Prostate gland (tissue), 2 donors: ENCODE data around the gene NT5M. TPM values are rescaled to one million over a fixed set of nuclear protein-coding genes. Genes with fewer than 3 reads are reported as not detected.
A peak's percentile ranks its signal among the peaks of the same experiment; 100 is the strongest.

Experiments
- DNase-seq: peaks from one replicate; pipeline ENCODE4 v3.0.0-alpha.2; 2019; ENCODE audit warnings: low spot score
- H3K27ac ChIP-seq, 2 donors: fragments of 200-600 bp; sonication (generic); 2 replicates each; pipeline ENCODE4 v1.5.1; 2017 to 2019
- H3K27me3 ChIP-seq: fragments of 200-600 bp; sonication (generic); replicated peaks from 2 replicates; pipeline ENCODE4 v1.5.1; 2019; ENCODE audit not compliant: insufficient read depth
- H3K36me3 ChIP-seq, 2 donors: fragments of 200-600 bp; sonication (generic); 1 replicate in 1 of 2; 2 replicates in 1 of 2; pipeline versions ENCODE4 v1.5.1 to v1.8.1; 2017 to 2019
- H3K4me1 ChIP-seq: fragments of 200-600 bp; sonication (generic); replicated peaks from 2 replicates; pipeline ENCODE4 v1.5.1; 2019
- H3K4me3 ChIP-seq, 2 donors: fragments of 200-600 bp; sonication (generic); 2 replicates each; pipeline ENCODE4 v1.5.1; 2017 to 2019
- H3K9me3 ChIP-seq: fragments of 200-600 bp; sonication (generic); 2 replicates; pipeline ENCODE4 v1.5.1; 2017
- POLR2A ChIP-seq: fragments of 450-650 bp; IDR thresholded peaks from one replicate; pipeline ENCODE4 v1.6.1; 2016; ENCODE audit warnings: antibody characterized with exemption, mild to moderate bottlenecking
- POLR2AphosphoS5 ChIP-seq: sonication (generic); formaldehyde crosslinking; IDR thresholded peaks from one replicate; pipeline ENCODE4 v1.6.1; 2017; ENCODE audit warnings: antibody characterized with exemption
- WGBS: methylation state at CpG from one replicate; pipeline ENCODE4 v1.1.5; 2018; 5-methylcytosine and 5-hydroxymethylcytosine counted together
- intact Hi-C: fragments of 100-400 bp; cut with DNase I; formaldehyde crosslinking; loops from one replicate; pipeline ENCODE4 v1.14.2; 2022
- total RNA-seq, 2 donors: library from RNA; depleted of rRNA; stranded (reverse); fragments of >200 nt; gene quantifications; one replicate each; pipeline ENCODE4 v1.1.0, GENCODE V29; 2016
- TF ChIP-seq, protein P1 (sequence below), 4 experiments: fragments of 200-600 bp in 2 of 4; fragments of 450-650 bp in 2 of 4; sonication (generic) in 2 of 4; IDR thresholded peaks; 1 replicate in 3 of 4; 2 replicates in 1 of 4; pipeline ENCODE4 v1.5.1; 2016 to 2019; ENCODE audit warnings: antibody characterized with exemption in 4 of 4, mild to moderate bottlenecking in 2 of 4, moderate library complexity in 2 of 4

The NT5M gene
- total RNA-seq, 2 donors from 2014 or later, result 7.6 to 35.2 TPM

GRCh38 chr17:17358866-17359265 is 55.7 kb downstream of the NT5M start:
- H3K4me3 ChIP-seq, result no peak overlapping the region
- H3K4me1 ChIP-seq, result no peaks in the 10 kb centered on the region
- H3K27me3 ChIP-seq, result no peaks in the 10 kb centered on the region
- 65% methylated on average over 2 of the region's 2 CpGs for WGBS
- no peak for DNase-seq
- intact Hi-C loops, result loop anchor here (5.0 to 10.0 kb wide), 3 partner anchors 138 to 676 kb away; partner anchors contain the start of genes ATPAF2, GID4 and RASD1
- TF ChIP-seq POLR2A (no peak), POLR2AphosphoS5 (no peak)
- TF ChIP-seq, protein P1, sequence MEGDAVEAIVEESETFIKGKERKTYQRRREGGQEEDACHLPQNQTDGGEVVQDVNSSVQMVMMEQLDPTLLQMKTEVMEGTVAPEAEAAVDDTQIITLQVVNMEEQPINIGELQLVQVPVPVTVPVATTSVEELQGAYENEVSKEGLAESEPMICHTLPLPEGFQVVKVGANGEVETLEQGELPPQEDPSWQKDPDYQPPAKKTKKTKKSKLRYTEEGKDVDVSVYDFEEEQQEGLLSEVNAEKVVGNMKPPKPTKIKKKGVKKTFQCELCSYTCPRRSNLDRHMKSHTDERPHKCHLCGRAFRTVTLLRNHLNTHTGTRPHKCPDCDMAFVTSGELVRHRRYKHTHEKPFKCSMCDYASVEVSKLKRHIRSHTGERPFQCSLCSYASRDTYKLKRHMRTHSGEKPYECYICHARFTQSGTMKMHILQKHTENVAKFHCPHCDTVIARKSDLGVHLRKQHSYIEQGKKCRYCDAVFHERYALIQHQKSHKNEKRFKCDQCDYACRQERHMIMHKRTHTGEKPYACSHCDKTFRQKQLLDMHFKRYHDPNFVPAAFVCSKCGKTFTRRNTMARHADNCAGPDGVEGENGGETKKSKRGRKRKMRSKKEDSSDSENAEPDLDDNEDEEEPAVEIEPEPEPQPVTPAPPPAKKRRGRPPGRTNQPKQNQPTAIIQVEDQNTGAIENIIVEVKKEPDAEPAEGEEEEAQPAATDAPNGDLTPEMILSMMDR (IDR thresholded peaks at IDR 0.05), result no peak
- H3K27ac ChIP-seq, result no peak overlapping the region
- no peaks in the 10 kb centered on the region for H3K36me3 ChIP-seq
- no peaks in the 10 kb centered on the region for H3K9me3 ChIP-seq

DNA sequence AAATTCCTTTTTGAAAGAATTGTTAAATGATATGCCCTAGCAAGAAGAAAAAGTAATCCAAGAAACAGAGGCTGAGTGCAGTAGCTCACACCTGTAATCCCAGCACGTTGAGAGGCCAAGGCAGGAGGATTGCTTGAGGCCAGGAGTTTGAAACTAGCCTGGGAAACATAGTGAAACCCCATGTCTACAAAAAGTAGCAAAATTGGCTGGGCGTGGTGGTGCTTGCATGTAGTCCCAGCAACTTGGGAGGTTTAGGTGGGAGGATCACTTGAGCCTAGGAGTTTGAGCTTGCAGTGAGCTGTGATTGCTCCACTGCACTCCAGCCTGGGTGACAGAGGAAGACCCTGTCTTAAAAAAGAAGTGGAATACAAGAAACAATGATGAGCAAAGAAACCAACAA is 56.1 kb downstream of the NT5M start:
- no peak for TF ChIP-seq POLR2A
- TF ChIP-seq, protein P1 (IDR thresholded peaks at IDR 0.05), result no peak
- no peak for TF ChIP-seq POLR2AphosphoS5
- Histone ChIP-seq H3K9me3 (no peaks in the 10 kb centered on the region), H3K4me1 (no peaks in the 10 kb centered on the region), H3K36me3 (no peaks in the 10 kb centered on the region), H3K4me3 (no peak overlapping the region), H3K27me3 (no peaks in the 10 kb centered on the region), H3K27ac (no peak overlapping the region)
- WGBS, result 80% methylated on average over 2 of the region's 2 CpGs
- intact Hi-C loops, result loop anchor here (5.0 to 10.0 kb wide), 3 partner anchors 138 to 676 kb away; partner anchors contain the start of genes ATPAF2, GID4 and RASD1
- no peak for DNase-seq

- intact Hi-C loops, result no loop called here
- Histone ChIP-seq H3K4me1 (no peaks in the 10 kb centered on the region), H3K27me3 (no peaks in the 10 kb centered on the region), H3K9me3 (no peaks in the 10 kb centered on the region), H3K4me3 (no peak overlapping the region), H3K27ac (no peak overlapping the region), H3K36me3 (no peaks in the 10 kb centered on the region)
- DNase-seq, result no peak
- WGBS, result 98% methylated on average over 1 of the region's 1 CpG
- TF ChIP-seq POLR2A (no peak), POLR2AphosphoS5 (no peak)
- TF ChIP-seq, protein P1 (IDR thresholded peaks at IDR 0.05), result no peak
Observed at GRCh38 chr17:17360087-17360730, 57.0 kb downstream of the NT5M start.

DNA sequence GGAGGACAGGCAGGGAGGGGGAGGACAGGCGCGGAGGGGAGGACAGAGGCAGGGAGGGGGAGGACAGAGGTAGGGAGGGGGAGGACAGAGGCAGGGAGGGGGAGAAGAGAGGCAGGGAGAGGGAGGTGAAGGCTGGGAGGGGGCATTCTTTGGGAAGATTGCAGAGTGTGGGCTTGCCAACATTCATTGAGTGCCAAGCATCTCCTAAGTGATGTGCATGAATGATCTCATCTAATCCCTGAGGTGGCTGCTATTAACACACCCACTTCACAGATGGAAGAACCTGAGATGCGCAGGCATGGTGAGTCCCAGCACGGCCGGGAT is 58.3 kb downstream of the NT5M start:
- intact Hi-C loops, result no loop called here
- H3K9me3 ChIP-seq, result no peaks in the 10 kb centered on the region
- H3K27ac ChIP-seq, result no peak overlapping the region
- TF ChIP-seq, protein P1 (IDR thresholded peaks at IDR 0.05), result no peak
- H3K4me3 ChIP-seq, result no peak overlapping the region
- no peak for DNase-seq
- WGBS, result 59% methylated on average over 5 of the region's 5 CpGs
- H3K4me1 ChIP-seq, result no peaks in the 10 kb centered on the region
- no peaks in the 10 kb centered on the region for H3K36me3 ChIP-seq
- H3K27me3 ChIP-seq, result no peaks in the 10 kb centered on the region

DNA sequence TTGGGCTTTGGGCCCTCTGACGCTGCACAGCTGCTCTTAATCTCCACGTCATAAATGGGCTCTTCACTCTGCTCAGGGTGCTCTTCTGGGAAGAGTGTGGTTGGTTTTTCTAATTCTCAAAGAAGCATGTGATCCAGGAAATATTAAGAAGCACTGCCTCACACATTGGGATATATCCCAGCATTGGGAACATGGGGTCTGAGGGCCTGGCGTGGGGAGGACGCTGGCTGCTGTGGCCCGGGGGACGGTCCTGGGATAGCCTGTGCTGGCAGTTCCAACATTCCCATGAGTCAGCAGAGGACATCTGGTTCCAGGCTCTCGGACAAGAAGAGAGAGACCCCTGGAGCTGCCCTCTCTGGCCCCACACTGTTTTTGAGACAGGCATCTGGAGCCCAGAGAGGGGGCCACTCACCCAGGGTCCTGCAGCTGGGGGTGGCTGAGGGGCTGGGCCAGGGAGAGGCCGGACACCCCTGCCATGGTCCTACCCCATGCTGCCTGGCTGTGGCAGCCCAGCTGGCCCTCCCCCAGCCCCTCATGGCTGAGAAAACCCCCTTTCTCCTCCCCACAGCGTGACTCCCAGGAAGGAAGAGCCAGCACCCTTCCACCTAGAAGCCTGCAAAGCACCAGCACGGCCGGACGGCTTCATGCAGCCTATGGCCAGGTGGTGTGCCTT is 58.8 kb downstream of the NT5M start:
- intact Hi-C loops, result no loop called here
- Histone ChIP-seq H3K36me3 (no peaks in the 10 kb centered on the region), H3K9me3 (no peaks in the 10 kb centered on the region), H3K27ac (peak overlapping the region in 1 of 2 donors; percentile 48), H3K4me1 (no peaks in the 10 kb centered on the region), H3K27me3 (no peaks in the 10 kb centered on the region), H3K4me3 (no peak overlapping the region)
- WGBS, result 73% methylated on average over 12 of the region's 12 CpGs
- TF ChIP-seq POLR2AphosphoS5 (no peak), POLR2A (no peak)
- TF ChIP-seq, protein P1 (IDR thresholded peaks at IDR 0.05), result no peak
- no peak for DNase-seq
